PC-3 (cell line): ENCODE results near the gene D2HGDH. TPM values are rescaled to one million over a fixed set of nuclear protein-coding genes. Genes with fewer than 3 reads are reported as not detected.

Source experiments
- ATAC-seq: fragments of 200-7000 bp; cut with Tn5 transposase; 2 replicates; pipeline ENCODE4 v1.9.1; 2020; ENCODE audit warnings: mild to moderate bottlenecking, moderate library complexity
- BruUV-seq: library from RNA; stranded (reverse); fragments of 400-500 nt; replicated peaks from 2 replicates; lab custom pipeline; 2021; lab: Mats Ljungman, UMichigan
- CTCF ChIA-PET: fragments of 300-600 bp; sonication (Branson Sonifier 250); formaldehyde crosslinking; loops from one replicate; lab custom pipeline; 2022; ENCODE audit warnings: antibody characterized with exemption; lab: Charles Lee
- POLR2A ChIA-PET: fragments of 300-600 bp; sonication (Branson Sonifier 250); formaldehyde crosslinking; loops from one replicate; lab custom pipeline; 2022; ENCODE audit warnings: antibody characterized with exemption; ENCODE audit not compliant: unreplicated experiment; lab: Charles Lee
- DNase-seq: peaks from one replicate; pipeline ENCODE4 v3.0.0-alpha.2; 2015
- H2AFZ ChIP-seq: fragments of 300-600 bp; sonication (generic); 2 replicates; pipeline ENCODE4 v1.6.0; 2016; ENCODE audit warnings: antibody characterized with exemption, low read length
- H3F3A ChIP-seq: fragments of 300-600 bp; sonication (generic); one replicate; pipeline ENCODE4 v1.6.0; 2017; ENCODE audit warnings: antibody characterized with exemption, low read length, control low read depth, mild to moderate bottlenecking; ENCODE audit not compliant: unreplicated experiment
- H3K27ac ChIP-seq: fragments of 300-600 bp; sonication (generic); 2 replicates; pipeline ENCODE4 v1.5.1; 2016; ENCODE audit warnings: mild to moderate bottlenecking, low read length
- H3K27me3 ChIP-seq: fragments of 300-600 bp; sonication (generic); 2 replicates; pipeline ENCODE4 v1.6.1; 2016; ENCODE audit warnings: low read length, mixed read lengths
- H3K36me3 ChIP-seq: fragments of 300-600 bp; sonication (generic); 2 replicates; pipeline ENCODE4 v1.6.1; 2016; ENCODE audit warnings: low read depth, mixed run types, low read length, mixed read lengths
- H3K4me1 ChIP-seq: fragments of 300-600 bp; sonication (generic); 2 replicates; pipeline ENCODE4 v1.5.1; 2016; ENCODE audit warnings: low read length; ENCODE audit not compliant: insufficient read depth
- H3K4me2 ChIP-seq: fragments of 300-600 bp; sonication (generic); 2 replicates; pipeline ENCODE4 v1.6.0; 2016; ENCODE audit warnings: low read length
- H3K4me3 ChIP-seq: fragments of 300-600 bp; sonication (generic); 2 replicates; pipeline ENCODE4 v1.5.1; 2016; ENCODE audit warnings: mild to moderate bottlenecking, low read length, mixed read lengths
- H3K79me2 ChIP-seq: fragments of 300-600 bp; sonication (generic); 2 replicates; pipeline ENCODE4 v1.6.1; 2017; ENCODE audit warnings: low read length, mixed read lengths
- H3K9ac ChIP-seq: fragments of 300-600 bp; sonication (generic); 2 replicates; pipeline ENCODE4 v1.6.0; 2016; ENCODE audit warnings: mild to moderate bottlenecking, low read length
- H3K9me2 ChIP-seq: fragments of 300-600 bp; sonication (generic); replicated peaks from 2 replicates; pipeline ENCODE4 v1.6.1; 2016; ENCODE audit warnings: mixed run types, low read length, mixed read lengths
- H3K9me3 ChIP-seq: fragments of 300-600 bp; sonication (generic); 2 replicates; pipeline ENCODE4 v1.6.1; 2016; ENCODE audit warnings: low read length, mixed read lengths
- H4K20me1 ChIP-seq: fragments of 300-600 bp; sonication (generic); 2 replicates; pipeline ENCODE4 v1.6.1; 2016; ENCODE audit warnings: low read length, mixed read lengths
- EZH2 ChIP-seq: fragments of 300-600 bp; sonication (generic); IDR thresholded peaks from one replicate; pipeline ENCODE4 v1.6.1; 2017; ENCODE audit warnings: antibody characterized with exemption, mild to moderate bottlenecking, low read length; ENCODE audit not compliant: unreplicated experiment
- EZH2phosphoT487 ChIP-seq: fragments of 300-600 bp; sonication (generic); IDR thresholded peaks from 2 replicates; pipeline ENCODE4 v1.6.1; 2018; ENCODE audit warnings: mild to moderate bottlenecking, antibody characterized with exemption, low read length, borderline replicate concordance
- intact Hi-C: fragments of 100-400 bp; cut with micrococcal nuclease; formaldehyde crosslinking; loops from 2 replicates; pipeline ENCODE4 v1.9.0; 2023
- total RNA-seq: library from RNA; depleted of rRNA; stranded (reverse); fragments of >200 nt; gene quantifications from 2 replicates; pipeline ENCODE4 v1.2.3, GENCODE V29; 2014
- TF ChIP-seq, protein P1 (sequence below): fragments of 300-600 bp; sonication (generic); conservative IDR thresholded peaks from 2 replicates; pipeline ENCODE4 v1.5.1; 2017; ENCODE audit warnings: antibody characterized with exemption, low read depth, mild to moderate bottlenecking, low read length

D2HGDH gene
- total RNA-seq, 1 experiment from 2014 or later: 28.5 TPM

DNA sequence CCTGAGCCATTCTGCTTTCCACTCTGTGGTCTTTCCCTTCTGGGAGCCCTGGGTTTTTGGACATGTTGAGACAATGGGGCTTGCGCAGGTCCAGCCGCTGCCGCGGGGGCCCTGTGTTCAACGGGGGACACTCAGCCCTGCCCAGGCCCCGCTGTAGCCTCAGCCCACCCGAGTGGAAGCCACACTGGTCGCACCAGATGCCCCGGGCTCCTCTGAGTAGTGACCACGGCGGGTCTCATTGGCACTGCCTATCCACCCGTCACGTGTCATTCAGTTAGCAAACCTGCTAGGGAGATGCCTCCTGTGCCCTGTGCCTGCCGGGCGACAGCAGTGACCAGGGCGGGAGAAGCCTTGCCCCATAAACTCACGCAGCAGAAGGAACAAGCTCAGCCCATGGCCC lies 19.1 kb downstream of the D2HGDH start:
- Histone ChIP-seq H3K27me3 (no peaks in the 10 kb centered on the region), H4K20me1 (no peaks in the 10 kb centered on the region), H3K9me3 (no peaks in the 10 kb centered on the region), H3K4me1 (no peaks in the 10 kb centered on the region), H2AFZ (no peak overlapping the region), H3K79me2 (no peaks in the 10 kb centered on the region), H3K4me3 (no peak overlapping the region), H3K4me2 (no peak overlapping the region), H3K36me3 (no peaks in the 10 kb centered on the region), H3K9ac (no peak overlapping the region), H3F3A (no peaks in the 10 kb centered on the region), H3K27ac (no peak overlapping the region), H3K9me2 (no peaks in the 10 kb centered on the region)
- ChIA-PET POLR2A (no interaction called here), CTCF (no interaction called here)
- BruUV-seq: no TSS peak
- ATAC-seq (no peak), DNase-seq (no peak)
- TF ChIP-seq, protein P1, sequence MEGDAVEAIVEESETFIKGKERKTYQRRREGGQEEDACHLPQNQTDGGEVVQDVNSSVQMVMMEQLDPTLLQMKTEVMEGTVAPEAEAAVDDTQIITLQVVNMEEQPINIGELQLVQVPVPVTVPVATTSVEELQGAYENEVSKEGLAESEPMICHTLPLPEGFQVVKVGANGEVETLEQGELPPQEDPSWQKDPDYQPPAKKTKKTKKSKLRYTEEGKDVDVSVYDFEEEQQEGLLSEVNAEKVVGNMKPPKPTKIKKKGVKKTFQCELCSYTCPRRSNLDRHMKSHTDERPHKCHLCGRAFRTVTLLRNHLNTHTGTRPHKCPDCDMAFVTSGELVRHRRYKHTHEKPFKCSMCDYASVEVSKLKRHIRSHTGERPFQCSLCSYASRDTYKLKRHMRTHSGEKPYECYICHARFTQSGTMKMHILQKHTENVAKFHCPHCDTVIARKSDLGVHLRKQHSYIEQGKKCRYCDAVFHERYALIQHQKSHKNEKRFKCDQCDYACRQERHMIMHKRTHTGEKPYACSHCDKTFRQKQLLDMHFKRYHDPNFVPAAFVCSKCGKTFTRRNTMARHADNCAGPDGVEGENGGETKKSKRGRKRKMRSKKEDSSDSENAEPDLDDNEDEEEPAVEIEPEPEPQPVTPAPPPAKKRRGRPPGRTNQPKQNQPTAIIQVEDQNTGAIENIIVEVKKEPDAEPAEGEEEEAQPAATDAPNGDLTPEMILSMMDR: no peak
- TF ChIP-seq EZH2: no peak
- no peak for TF ChIP-seq EZH2phosphoT487
- intact Hi-C loops: no loop called here

DNA sequence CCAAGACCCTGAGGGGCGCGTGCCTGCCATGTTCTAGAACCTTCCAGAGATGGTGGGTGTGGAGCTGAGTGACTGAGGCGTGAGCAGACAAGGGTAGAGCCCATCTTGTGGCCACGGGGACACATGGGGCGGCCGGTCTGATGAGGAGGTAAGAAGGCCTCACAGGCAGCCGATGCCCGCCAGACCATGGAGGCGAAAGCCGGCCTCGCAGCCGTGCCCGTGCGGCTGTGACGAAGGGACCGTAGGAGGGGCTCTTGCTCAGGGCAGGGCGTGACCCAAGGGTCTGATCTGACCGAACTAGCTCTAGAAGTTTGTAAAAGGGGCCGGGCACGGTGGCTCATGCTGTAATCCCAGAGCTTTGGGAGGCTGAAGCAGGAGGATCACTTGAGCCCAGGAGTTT lies 19.6 kb downstream of the D2HGDH start:
- no peak overlapping the region for H3K27ac ChIP-seq
- no peak overlapping the region for H3K9ac ChIP-seq
- no peak overlapping the region for H3K4me3 ChIP-seq
- ATAC-seq (no peak), DNase-seq (no peak)
- H3K9me2 ChIP-seq: no peaks in the 10 kb centered on the region
- no peaks in the 10 kb centered on the region for H3K79me2 ChIP-seq
- no peak overlapping the region for H3K4me2 ChIP-seq
- no peaks in the 10 kb centered on the region for H3K36me3 ChIP-seq
- no peaks in the 10 kb centered on the region for H3F3A ChIP-seq
- POLR2A ChIA-PET: no interaction called here
- TF ChIP-seq, protein P1: no peak
- TF ChIP-seq EZH2phosphoT487 (no peak), EZH2 (no peak)
- no peak overlapping the region for H2AFZ ChIP-seq
- no TSS peak for BruUV-seq
- CTCF ChIA-PET: no interaction called here
- no peaks in the 10 kb centered on the region for H3K4me1 ChIP-seq
- intact Hi-C loops: no loop called here
- H4K20me1 ChIP-seq: no peaks in the 10 kb centered on the region
- no peaks in the 10 kb centered on the region for H3K9me3 ChIP-seq
- no peaks in the 10 kb centered on the region for H3K27me3 ChIP-seq

DNA sequence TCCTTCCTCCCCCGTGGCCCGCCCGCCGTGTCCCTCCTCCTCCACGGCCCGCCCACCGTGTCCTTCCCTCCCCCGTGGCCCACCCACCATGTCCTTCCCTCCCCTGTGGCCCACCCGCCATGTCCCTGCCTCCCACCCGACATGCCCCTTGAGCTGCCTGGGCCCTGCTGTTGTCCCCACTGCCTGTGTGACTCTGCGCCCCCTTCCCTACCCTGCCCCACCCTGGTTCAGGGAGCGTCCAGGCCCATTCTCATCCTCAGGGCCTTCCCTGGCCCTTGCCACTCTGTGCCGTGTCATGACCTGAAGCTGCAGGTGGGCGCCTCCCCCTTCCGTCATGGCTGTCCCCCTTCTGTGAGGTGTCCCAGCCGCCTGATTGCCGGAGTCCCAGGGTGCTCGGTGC lies 20.7 kb downstream of the D2HGDH start:
- DNase-seq: no peak
- POLR2A ChIA-PET: no interaction called here

More for the DNA sequence above, 20.7 kb downstream of the D2HGDH start:
- H3K27ac ChIP-seq: no peak overlapping the region
- H3K9me3 ChIP-seq: no peaks in the 10 kb centered on the region
- peaks cover under 1% of the 10 kb centered on the region for H3K36me3 ChIP-seq
- intact Hi-C loops: no loop called here
- H3K9ac ChIP-seq: no peak overlapping the region
- H3F3A ChIP-seq: no peaks in the 10 kb centered on the region
- no peak overlapping the region for H3K4me3 ChIP-seq
- H4K20me1 ChIP-seq: no peaks in the 10 kb centered on the region
- no peaks in the 10 kb centered on the region for H3K27me3 ChIP-seq
- ATAC-seq: no peak
- H3K4me2 ChIP-seq: no peak overlapping the region
- CTCF ChIA-PET: no interaction called here
- no peak for TF ChIP-seq EZH2
- TF ChIP-seq EZH2phosphoT487: no peak
- TF ChIP-seq, protein P1: no peak
- no peaks in the 10 kb centered on the region for H3K79me2 ChIP-seq
- no peak overlapping the region for H2AFZ ChIP-seq
- no TSS peak for BruUV-seq
- H3K4me1 ChIP-seq: no peaks in the 10 kb centered on the region
- H3K9me2 ChIP-seq: no peaks in the 10 kb centered on the region
